ENCODE data around the gene LYPD3. TPM values are rescaled to one million over a fixed set of nuclear protein-coding genes. Genes with fewer than 3 reads are reported as not detected.

Gene LYPD3
- total RNA-seq, 4 donors from 2014 or later = 0.67 TPM; not detected in 3

DNA sequence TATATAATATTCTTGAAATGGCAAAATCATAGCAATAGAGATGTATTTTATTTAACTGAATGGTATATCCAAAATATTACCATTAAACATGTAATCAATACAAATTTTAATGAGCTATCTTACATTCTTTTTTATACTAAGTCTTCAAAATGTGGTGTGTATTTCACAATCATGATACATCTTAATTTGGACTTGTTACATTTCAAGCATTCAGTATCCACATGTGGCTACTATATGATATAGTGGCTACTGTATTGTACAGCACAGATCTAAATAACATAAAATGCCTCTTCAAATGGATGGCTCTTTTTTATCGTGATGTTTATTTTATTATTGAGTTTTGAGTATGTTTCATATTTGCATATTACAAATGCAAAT lies 42.7 kb downstream of the LYPD3 start:
- no peak for DNase-seq
- Histone ChIP-seq H3K27me3 (no peaks in the 10 kb centered on the region), H3K36me3 (no peaks in the 10 kb centered on the region), H3K9me3 (no peaks in the 10 kb centered on the region), H3K27ac (no peak overlapping the region), H3K4me3 (no peak overlapping the region), H3K4me1 (peaks cover 0 to 13% (median 0%) of the 10 kb centered on the region in 4 donors)
- TF ChIP-seq POLR2A (IDR thresholded peaks at IDR 0.05) = no peak
- TF ChIP-seq CTCF (IDR thresholded peaks at IDR 0.05) = no peak

DNA sequence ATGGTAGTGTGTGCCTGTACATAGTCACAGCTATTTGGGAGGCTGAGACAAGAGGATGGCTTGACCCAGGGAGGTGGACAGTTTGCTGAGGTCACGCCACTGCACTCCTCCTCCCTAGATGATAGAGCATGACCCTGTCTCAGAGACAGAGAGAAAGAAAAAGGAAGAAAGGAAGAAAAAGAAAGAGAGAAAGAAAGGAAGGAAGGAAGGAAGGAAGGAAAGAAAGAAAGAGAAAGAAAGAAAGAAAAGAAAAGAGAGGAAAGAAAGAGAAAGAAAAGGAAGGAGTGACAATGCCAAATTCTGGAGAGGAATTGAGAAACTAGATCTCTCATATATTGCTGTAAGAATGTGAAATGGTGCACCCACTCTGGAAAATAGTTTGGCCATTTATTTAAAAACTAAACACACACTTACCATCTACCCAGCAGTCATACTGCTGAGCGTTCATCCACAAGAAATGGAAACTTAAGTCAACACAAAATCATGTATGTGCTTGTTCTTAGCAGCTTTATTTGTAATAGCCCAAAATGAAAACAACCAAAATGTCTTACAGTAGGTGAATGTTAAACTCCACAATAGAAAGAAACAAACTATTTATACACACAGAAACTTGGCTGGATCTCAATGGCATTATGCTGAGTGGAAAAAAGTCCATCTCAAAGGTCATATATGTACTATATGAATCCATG lies 43.3 kb downstream of the LYPD3 start:
- no peaks in the 10 kb centered on the region for H3K36me3 ChIP-seq
- no peak for DNase-seq
- H3K27ac ChIP-seq = no peak overlapping the region
- TF ChIP-seq CTCF (IDR thresholded peaks at IDR 0.05) = no peak
- TF ChIP-seq POLR2A (IDR thresholded peaks at IDR 0.05) = no peak
- H3K27me3 ChIP-seq = no peaks in the 10 kb centered on the region
- peaks cover 0 to 13% (median 0%) of the 10 kb centered on the region in 4 donors for H3K4me1 ChIP-seq
- no peaks in the 10 kb centered on the region for H3K9me3 ChIP-seq
- no peak overlapping the region for H3K4me3 ChIP-seq

GRCh38 chr19:43420954-43421353 lies 44.5 kb downstream of the LYPD3 start:
- Histone ChIP-seq H3K4me3 (no peak overlapping the region), H3K27me3 (no peaks in the 10 kb centered on the region), H3K4me1 (peaks cover 0 to 6% (median 0%) of the 10 kb centered on the region in 4 donors), H3K36me3 (no peaks in the 10 kb centered on the region), H3K9me3 (no peaks in the 10 kb centered on the region), H3K27ac (no peak overlapping the region)
- DNase-seq = no peak
- TF ChIP-seq POLR2A (IDR thresholded peaks at IDR 0.05) (no peak), CTCF (IDR thresholded peaks at IDR 0.05) (no peak)

DNA sequence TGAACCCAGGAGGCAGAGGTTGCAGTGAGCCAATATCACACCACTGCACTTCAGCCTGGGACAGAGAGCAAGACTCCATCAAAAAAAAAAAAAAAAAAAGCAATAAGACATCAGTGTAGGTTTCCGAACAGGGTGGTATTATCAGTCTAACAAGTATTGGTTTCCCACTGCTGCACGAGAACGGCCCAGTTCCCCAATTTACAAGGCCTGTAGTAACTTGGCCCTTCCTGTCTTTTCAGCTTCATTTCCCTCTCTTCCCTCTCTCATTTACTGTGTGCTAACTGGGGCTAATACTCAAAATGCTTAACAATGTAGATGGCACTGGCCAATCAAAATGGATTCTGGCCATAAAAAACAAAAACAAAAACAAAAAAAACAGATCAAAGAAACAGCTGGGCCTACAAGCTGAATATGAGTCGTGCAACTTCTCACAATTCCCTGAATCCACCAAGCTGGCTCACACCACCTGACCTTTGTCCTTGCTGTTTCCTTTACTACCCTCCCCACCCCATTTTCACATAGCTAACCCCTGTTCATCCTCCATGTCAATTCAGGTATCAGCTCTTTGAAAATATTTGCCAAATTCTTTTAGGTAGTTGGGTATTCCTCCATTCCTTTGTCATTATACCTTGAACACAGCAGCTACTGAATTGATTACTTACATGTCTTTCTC lies 48.3 kb downstream of the LYPD3 start:
- no peak for DNase-seq
- no peaks in the 10 kb centered on the region for H3K36me3 ChIP-seq
- no peaks in the 10 kb centered on the region for H3K9me3 ChIP-seq
- H3K4me1 ChIP-seq = no peaks in the 10 kb centered on the region
- no peak overlapping the region for H3K27ac ChIP-seq
- TF ChIP-seq POLR2A (IDR thresholded peaks at IDR 0.05) = no peak
- no peak for TF ChIP-seq CTCF (IDR thresholded peaks at IDR 0.05)
- no peaks in the 10 kb centered on the region for H3K27me3 ChIP-seq
- no peak overlapping the region for H3K4me3 ChIP-seq

GRCh38 chr19:43414554-43414953 lies 50.9 kb downstream of the LYPD3 start, which contains the start of gene TEX101:
Gene TEX101 (plus strand): TSS chr19:43414890. CDS start chr19:43415920, 1,030 bp downstream.
- Histone ChIP-seq H3K27ac (no peak within 1 kb of the TSS), H3K27me3 (no peaks in the 10 kb centered on the region), H3K4me3 (no peak within 1 kb of the TSS), H3K36me3 (no peaks in the 10 kb centered on the region), H3K4me1 (no peaks in the 10 kb centered on the region), H3K9me3 (no peaks in the 10 kb centered on the region)
- TF ChIP-seq CTCF (IDR thresholded peaks at IDR 0.05) (no peak), POLR2A (IDR thresholded peaks at IDR 0.05) (no peak)
- DNase-seq = no peak

Data from Peyer's patch (tissue), 4 donors.